Glutamatergic neuron (in vitro differentiated cells): ENCODE measurements around the gene BIRC5. TPM values are rescaled to one million over a fixed set of nuclear protein-coding genes. Genes with fewer than 3 reads are reported as not detected.

Source experiments
- DNase-seq: peaks from one replicate; pipeline ENCODE4 v3.0.0; 2022
- H3K27ac Mint-ChIP-seq: one replicate; pipeline ENCODE4 v1.8.0; 2020; ENCODE audit warnings: mild to moderate bottlenecking, mixed read lengths, inconsistent platforms; ENCODE audit not compliant: unreplicated experiment
- H3K27me3 Mint-ChIP-seq: one replicate; pipeline ENCODE4 v1.8.0; 2020; ENCODE audit warnings: mild to moderate bottlenecking, moderate library complexity, mixed read lengths, inconsistent platforms; ENCODE audit not compliant: unreplicated experiment
- H3K36me3 Mint-ChIP-seq: one replicate; pipeline ENCODE4 v1.8.0; 2020; ENCODE audit warnings: mild to moderate bottlenecking, mixed read lengths, inconsistent platforms; ENCODE audit not compliant: unreplicated experiment
- H3K4me1 Mint-ChIP-seq: one replicate; pipeline ENCODE4 v1.8.0; 2020; ENCODE audit warnings: mild to moderate bottlenecking, low read depth, mixed read lengths, inconsistent platforms; ENCODE audit not compliant: unreplicated experiment
- H3K4me3 Mint-ChIP-seq: one replicate; pipeline ENCODE4 v1.8.0; 2020; ENCODE audit warnings: mild to moderate bottlenecking, mixed read lengths, inconsistent platforms; ENCODE audit not compliant: unreplicated experiment
- H3K9me3 Mint-ChIP-seq: one replicate; pipeline ENCODE4 v1.8.0; 2020; ENCODE audit warnings: mild to moderate bottlenecking, moderate library complexity, mixed read lengths, inconsistent platforms; ENCODE audit not compliant: unreplicated experiment
- total RNA-seq: library from RNA; stranded (reverse); fragmentation: NEBNext Ultra II Directional; extraction: Animal tissue kit (Norgen Biotek cat#: 25700); gene quantifications from one replicate; pipeline ENCODE4 v1.2.1, GENCODE V29; 2021; ENCODE audit not compliant: unreplicated experiment
- TF ChIP-seq, protein P1 (sequence below): fragments of 200-600 bp; sonication (generic); IDR thresholded peaks from one replicate; pipeline ENCODE4 v1.5.0; 2021; ENCODE audit not compliant: partially characterized antibody, unreplicated experiment

BIRC5 gene
- total RNA-seq, 1 donor from 2014 or later = 14.5 TPM

DNA sequence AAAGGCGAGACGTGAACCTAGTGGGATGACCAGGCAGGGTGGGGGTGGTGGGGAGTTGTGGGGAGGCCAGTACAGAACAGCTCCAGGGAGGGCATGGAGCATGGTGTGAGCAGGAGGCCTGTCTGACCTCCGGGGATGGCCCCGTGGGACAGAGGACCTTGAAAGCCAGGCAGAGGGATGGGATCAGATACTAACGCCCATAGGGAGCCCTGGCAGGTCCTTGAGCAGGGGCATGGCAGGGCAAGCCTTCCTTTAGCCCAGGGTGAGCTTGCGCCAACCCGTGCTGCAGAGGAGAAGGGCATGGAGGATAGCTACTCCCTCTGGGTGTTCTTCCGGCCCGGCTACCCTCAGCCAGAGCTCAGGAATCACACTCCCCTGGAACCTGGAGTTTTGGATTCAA is 52.7 kb downstream of the BIRC5 start:
- Mint-ChIP-seq H3K27me3 (no peaks in the 10 kb centered on the region), H3K4me1 (peaks cover 5% of the 10 kb centered on the region), H3K4me3 (no peak overlapping the region), H3K9me3 (peaks cover 1% of the 10 kb centered on the region), H3K27ac (no peak overlapping the region), H3K36me3 (no peaks in the 10 kb centered on the region)
- TF ChIP-seq, protein P1, sequence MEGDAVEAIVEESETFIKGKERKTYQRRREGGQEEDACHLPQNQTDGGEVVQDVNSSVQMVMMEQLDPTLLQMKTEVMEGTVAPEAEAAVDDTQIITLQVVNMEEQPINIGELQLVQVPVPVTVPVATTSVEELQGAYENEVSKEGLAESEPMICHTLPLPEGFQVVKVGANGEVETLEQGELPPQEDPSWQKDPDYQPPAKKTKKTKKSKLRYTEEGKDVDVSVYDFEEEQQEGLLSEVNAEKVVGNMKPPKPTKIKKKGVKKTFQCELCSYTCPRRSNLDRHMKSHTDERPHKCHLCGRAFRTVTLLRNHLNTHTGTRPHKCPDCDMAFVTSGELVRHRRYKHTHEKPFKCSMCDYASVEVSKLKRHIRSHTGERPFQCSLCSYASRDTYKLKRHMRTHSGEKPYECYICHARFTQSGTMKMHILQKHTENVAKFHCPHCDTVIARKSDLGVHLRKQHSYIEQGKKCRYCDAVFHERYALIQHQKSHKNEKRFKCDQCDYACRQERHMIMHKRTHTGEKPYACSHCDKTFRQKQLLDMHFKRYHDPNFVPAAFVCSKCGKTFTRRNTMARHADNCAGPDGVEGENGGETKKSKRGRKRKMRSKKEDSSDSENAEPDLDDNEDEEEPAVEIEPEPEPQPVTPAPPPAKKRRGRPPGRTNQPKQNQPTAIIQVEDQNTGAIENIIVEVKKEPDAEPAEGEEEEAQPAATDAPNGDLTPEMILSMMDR = no peak
- DNase-seq = no peak

DNA sequence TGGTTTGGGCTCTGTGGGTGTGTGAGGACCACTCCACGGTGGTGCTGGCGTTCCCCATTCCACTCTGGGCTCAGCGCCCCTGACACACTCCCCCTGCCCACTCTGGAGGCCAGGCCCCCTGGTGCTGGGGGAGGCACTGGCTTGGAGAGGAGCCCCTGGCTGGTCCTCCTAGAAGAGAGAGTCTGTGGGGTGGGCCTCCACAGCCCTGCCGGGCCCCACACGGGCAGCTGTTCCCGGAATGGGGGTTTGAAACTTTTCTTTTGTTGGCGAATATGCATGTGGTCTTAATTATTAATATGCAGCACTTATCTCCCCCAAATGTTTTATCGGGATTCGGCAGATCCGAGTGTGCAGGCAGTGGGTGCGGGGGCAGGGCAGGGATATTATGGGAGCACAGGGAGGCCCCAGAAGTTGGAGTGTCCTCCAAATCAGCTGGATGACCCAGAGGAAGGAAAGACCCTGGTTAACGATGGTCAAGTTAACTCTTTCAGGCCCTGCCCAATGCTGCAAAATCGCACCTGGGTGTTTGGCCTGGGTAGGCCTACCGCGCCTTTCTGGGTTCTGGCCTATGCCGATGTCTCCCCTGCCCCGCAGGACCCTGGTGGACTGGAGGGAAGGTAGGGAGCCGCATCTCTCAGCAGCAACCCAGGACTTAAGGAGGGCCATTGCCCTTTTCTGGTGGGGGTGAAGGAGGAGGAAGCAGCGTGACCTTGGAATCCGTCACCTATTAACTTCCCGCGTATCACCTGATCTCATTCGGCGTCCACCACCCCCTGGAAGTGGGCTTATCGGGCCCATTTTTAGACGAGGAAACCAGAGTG is 53.4 kb downstream of the BIRC5 start:
- Mint-ChIP-seq H3K27me3 (no peaks in the 10 kb centered on the region), H3K4me3 (no peak overlapping the region), H3K27ac (no peak overlapping the region), H3K9me3 (peaks cover 4% of the 10 kb centered on the region), H3K36me3 (no peaks in the 10 kb centered on the region), H3K4me1 (peaks cover 7% of the 10 kb centered on the region)
- no peak for DNase-seq
- TF ChIP-seq, protein P1 = no peak

DNA sequence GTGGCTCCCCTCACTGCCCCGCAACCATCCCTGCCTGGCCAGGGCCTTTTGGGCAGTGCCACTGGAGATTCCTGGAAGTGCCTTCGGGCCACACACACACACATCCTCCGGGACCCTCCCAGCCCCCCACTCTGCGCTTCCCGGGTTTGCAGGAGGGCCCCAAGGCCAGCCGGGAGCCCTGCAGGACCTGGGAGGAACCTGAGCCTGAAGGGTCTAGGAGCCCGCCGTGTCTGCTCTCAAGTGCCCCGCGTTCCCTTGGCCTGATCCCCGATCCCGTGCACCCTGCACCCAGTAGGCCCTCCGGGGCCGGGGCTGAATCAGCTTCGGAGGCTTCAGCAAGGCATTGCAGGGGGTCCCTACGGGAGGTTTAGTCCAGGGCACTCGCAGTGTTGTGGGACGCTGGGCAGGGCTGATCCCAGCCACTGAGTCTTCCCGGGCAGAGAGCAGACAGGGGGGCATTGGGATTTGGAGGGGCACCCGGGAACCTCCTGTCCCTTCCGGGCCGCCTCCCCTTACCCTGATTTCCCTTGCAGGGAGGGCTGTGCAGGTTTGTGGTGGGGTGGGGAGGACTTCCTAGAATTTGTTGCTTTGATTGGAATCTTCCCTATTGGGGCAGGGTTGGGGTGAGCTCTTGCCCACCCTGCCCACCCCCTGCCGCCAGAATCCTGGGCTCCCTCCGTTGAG is 54.3 kb downstream of the BIRC5 start:
- TF ChIP-seq, protein P1 = no peak
- Mint-ChIP-seq H3K4me3 (no peak overlapping the region), H3K27me3 (no peaks in the 10 kb centered on the region), H3K4me1 (peaks cover 7% of the 10 kb centered on the region), H3K27ac (no peak overlapping the region), H3K36me3 (no peaks in the 10 kb centered on the region), H3K9me3 (peaks cover 4% of the 10 kb centered on the region)
- DNase-seq = no peak

DNA sequence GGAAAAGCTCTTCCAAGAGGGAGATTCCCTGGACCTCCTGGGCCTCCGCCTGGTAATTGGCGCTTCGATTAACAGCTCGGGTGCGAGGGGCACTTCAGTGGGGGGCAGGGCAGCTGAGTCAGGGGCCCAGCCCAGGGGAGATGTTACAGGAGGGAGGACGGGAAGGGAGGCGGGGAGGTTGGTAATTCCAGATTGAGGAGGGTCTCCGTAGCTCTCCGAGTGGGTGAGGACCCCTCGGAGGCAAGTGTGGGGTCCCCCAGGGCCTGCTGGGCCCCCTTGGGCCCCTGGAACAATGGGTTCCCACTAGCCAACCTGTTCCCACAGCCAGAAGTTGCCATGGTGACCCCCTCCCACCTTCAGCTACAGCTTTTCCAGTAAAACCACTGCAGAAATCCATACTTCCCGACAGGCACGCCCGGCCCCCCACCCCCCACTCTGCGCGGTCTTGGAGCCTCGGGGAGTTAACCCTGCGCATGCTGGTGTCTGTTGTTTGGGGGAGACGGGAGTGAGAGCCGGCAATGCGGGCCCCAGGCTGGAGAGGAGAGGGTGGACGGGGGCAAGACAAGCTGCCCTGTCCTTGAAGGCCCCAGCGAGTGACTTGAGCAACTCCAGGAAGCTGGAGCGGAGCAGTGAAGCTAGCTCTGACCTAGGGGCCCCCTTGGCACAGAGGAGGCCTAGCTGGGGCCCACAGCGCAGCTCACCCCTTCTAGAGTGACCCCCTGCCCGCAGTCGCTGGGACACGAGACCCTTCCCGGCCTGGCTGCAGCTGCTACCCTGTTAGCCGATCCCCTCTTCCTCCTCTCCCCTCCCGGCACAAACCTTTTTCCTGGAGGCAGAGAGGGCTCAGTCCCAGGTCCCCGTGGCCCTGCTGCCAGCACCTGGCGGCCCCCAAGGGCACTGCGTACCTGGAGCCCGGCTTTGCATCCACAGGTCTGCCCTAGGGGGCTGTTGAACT is 55.2 kb downstream of the BIRC5 start:
- Mint-ChIP-seq H3K27ac (no peak overlapping the region), H3K4me3 (peak overlapping the region; percentile 25), H3K27me3 (no peaks in the 10 kb centered on the region), H3K4me1 (peaks cover 7% of the 10 kb centered on the region), H3K36me3 (no peaks in the 10 kb centered on the region), H3K9me3 (peaks cover 4% of the 10 kb centered on the region)
- TF ChIP-seq, protein P1 = no peak
- no peak for DNase-seq
